SK-N-SH treated with all-trans-retinoic acid at 6 μM for 48 hours (cell line): ENCODE results near the gene PTPRN2.

Experiments
- ATAC-seq: fragments of 200-7000 bp; cut with Tn5 transposase; 3 replicates; pipeline ENCODE4 v1.9.1; 2020; ENCODE audit warnings: mild to moderate bottlenecking, moderate library complexity
- ARNTL ChIP-seq: fragments of 450-650 bp; formaldehyde crosslinking; IDR thresholded peaks from 2 replicates; pipeline ENCODE4 v1.5.0; 2020; ENCODE audit warnings: low read depth, mild to moderate bottlenecking, moderate library complexity, borderline replicate concordance
- BACH2 ChIP-seq: fragments of 250-450 bp; sonication (Bioruptor Pico); IDR thresholded peaks from 2 replicates; pipeline ENCODE4 v1.9.0; 2021; ENCODE audit warnings: mild to moderate bottlenecking, borderline replicate concordance
- CREB5 ChIP-seq: fragments of 250-450 bp; sonication (Bioruptor Pico); IDR thresholded peaks from 2 replicates; pipeline ENCODE4 v1.5.1; 2020; ENCODE audit warnings: low read depth, mild to moderate bottlenecking, moderate library complexity
- CSDC2 ChIP-seq: fragments of 250-450 bp; sonication (Bioruptor Pico); IDR thresholded peaks from 2 replicates; pipeline ENCODE4 v1.5.0; 2020; ENCODE audit warnings: mild to moderate bottlenecking, moderate library complexity
- CSRNP3 ChIP-seq: fragments of 250-450 bp; sonication (Bioruptor Pico); IDR thresholded peaks from 2 replicates; pipeline ENCODE4 v1.5.1; 2021; ENCODE audit warnings: mild to moderate bottlenecking, moderate library complexity
- ESRRG ChIP-seq: fragments of 250-450 bp; sonication (Bioruptor Pico); IDR thresholded peaks from 2 replicates; pipeline ENCODE4 v1.6.1; 2021; ENCODE audit warnings: mild to moderate bottlenecking
- OSR1 ChIP-seq: fragments of 250-450 bp; sonication (Bioruptor Pico); IDR thresholded peaks from 2 replicates; pipeline ENCODE4 v1.8.0; 2022; ENCODE audit warnings: moderate library complexity, mild to moderate bottlenecking, inconsistent platforms
- PPARA ChIP-seq: fragments of 250-450 bp; sonication (Bioruptor Pico); IDR thresholded peaks from 2 replicates; pipeline ENCODE4 v1.5.0; 2020; ENCODE audit warnings: mild to moderate bottlenecking, borderline replicate concordance
- RARB ChIP-seq: fragments of 250-450 bp; sonication (Bioruptor Pico); IDR thresholded peaks from 2 replicates; pipeline ENCODE4 v1.8.0; 2021; ENCODE audit warnings: mild to moderate bottlenecking, moderate library complexity
- SNAI2 ChIP-seq: fragments of 250-450 bp; sonication (Bioruptor Pico); IDR thresholded peaks from 2 replicates; pipeline ENCODE4 v1.5.0; 2020; ENCODE audit warnings: mild to moderate bottlenecking, moderate library complexity
- TCF4 ChIP-seq: fragments of 250-450 bp; sonication (Bioruptor Pico); IDR thresholded peaks from 2 replicates; pipeline ENCODE4 v1.8.0; 2021; ENCODE audit warnings: mild to moderate bottlenecking, moderate library complexity, borderline replicate concordance
- TOX ChIP-seq: fragments of 250-450 bp; sonication (Bioruptor Pico); IDR thresholded peaks from 2 replicates; pipeline ENCODE4 v1.8.0; 2021; ENCODE audit warnings: mild to moderate bottlenecking, moderate library complexity, borderline replicate concordance
- TSHZ2 ChIP-seq: fragments of 250-450 bp; sonication (Bioruptor Pico); IDR thresholded peaks from 2 replicates; pipeline ENCODE4 v1.5.0; 2020; ENCODE audit warnings: mild to moderate bottlenecking, moderate library complexity
- ZC3H10 ChIP-seq: fragments of 250-450 bp; sonication (Bioruptor Pico); IDR thresholded peaks from 2 replicates; pipeline ENCODE4 v1.5.1; 2021; ENCODE audit warnings: mild to moderate bottlenecking, moderate library complexity
- ZFP3 ChIP-seq: fragments of 250-450 bp; sonication (Bioruptor Pico); IDR thresholded peaks from 2 replicates; pipeline ENCODE4 v1.5.0; 2020; ENCODE audit warnings: mild to moderate bottlenecking, moderate library complexity
- ZFP30 ChIP-seq: fragments of 450-650 bp; formaldehyde crosslinking; IDR thresholded peaks from 2 replicates; pipeline ENCODE4 v1.5.0; 2022; ENCODE audit warnings: mild to moderate bottlenecking, moderate library complexity
- ZNF565 ChIP-seq: fragments of 450-650 bp; formaldehyde crosslinking; conservative IDR thresholded peaks from 2 replicates; pipeline ENCODE4 v1.5.0; 2020; ENCODE audit warnings: low read depth, mild to moderate bottlenecking, moderate library complexity
- ZNF70 ChIP-seq: fragments of 450-650 bp; formaldehyde crosslinking; IDR thresholded peaks from 2 replicates; pipeline ENCODE4 v1.5.0; 2020; ENCODE audit warnings: mild to moderate bottlenecking, moderate library complexity
- ZNF8 ChIP-seq: fragments of 450-650 bp; formaldehyde crosslinking; IDR thresholded peaks from 2 replicates; pipeline ENCODE4 v1.5.0; 2020; ENCODE audit warnings: mild to moderate bottlenecking, moderate library complexity
- TF ChIP-seq, protein P1 (sequence below): fragments of 250-450 bp; sonication (Bioruptor Pico); IDR thresholded peaks from 2 replicates; pipeline ENCODE4 v1.8.0; 2021; ENCODE audit warnings: low read depth, mild to moderate bottlenecking, moderate library complexity, borderline replicate concordance

Gene PTPRN2

GRCh38 chr7:157820796-157821195 is 766.8 kb downstream of the PTPRN2 start (continued):
- TF ChIP-seq, protein P1, sequence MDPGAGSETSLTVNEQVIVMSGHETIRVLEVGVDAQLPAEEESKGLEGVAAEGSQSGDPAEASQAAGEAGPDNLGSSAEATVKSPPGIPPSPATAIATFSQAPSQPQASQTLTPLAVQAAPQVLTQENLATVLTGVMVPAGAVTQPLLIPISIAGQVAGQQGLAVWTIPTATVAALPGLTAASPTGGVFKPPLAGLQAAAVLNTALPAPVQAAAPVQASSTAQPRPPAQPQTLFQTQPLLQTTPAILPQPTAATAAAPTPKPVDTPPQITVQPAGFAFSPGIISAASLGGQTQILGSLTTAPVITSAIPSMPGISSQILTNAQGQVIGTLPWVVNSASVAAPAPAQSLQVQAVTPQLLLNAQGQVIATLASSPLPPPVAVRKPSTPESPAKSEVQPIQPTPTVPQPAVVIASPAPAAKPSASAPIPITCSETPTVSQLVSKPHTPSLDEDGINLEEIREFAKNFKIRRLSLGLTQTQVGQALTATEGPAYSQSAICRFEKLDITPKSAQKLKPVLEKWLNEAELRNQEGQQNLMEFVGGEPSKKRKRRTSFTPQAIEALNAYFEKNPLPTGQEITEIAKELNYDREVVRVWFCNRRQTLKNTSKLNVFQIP (CRISPR knock-in tag): no peak

- no peak for ATAC-seq
- no peak for TF ChIP-seq CSDC2
- no peak for TF ChIP-seq ZFP30 (CRISPR knock-in tag)
- no peak for TF ChIP-seq CSRNP3
- no peak for TF ChIP-seq ZNF8
- no peak for TF ChIP-seq ZNF565 (CRISPR knock-in tag)
- no peak for TF ChIP-seq OSR1 (CRISPR knock-in tag)
- no peak for TF ChIP-seq TCF4
- no peak for TF ChIP-seq TOX (CRISPR knock-in tag)
- no peak for TF ChIP-seq ESRRG
- TF ChIP-seq ZC3H10 (CRISPR knock-in tag): no peak
- no peak for TF ChIP-seq ZNF70 (CRISPR knock-in tag)
- no peak for TF ChIP-seq ARNTL (CRISPR knock-in tag)
- no peak for TF ChIP-seq TSHZ2
- TF ChIP-seq PPARA (CRISPR knock-in tag): no peak
- no peak for TF ChIP-seq ZFP3
- TF ChIP-seq CREB5 (CRISPR knock-in tag): no peak
- TF ChIP-seq SNAI2 (CRISPR knock-in tag): no peak
- TF ChIP-seq, all 23 proteins: peak for 0
These were observed 768.2 kb downstream of the PTPRN2 start for GRCh38 chr7:157819455-157819807.

GRCh38 chr7:157818701-157819454 is 768.7 kb downstream of the PTPRN2 start:
- TF ChIP-seq CSRNP3 (no peak), RARB (CRISPR knock-in tag) (no peak), TCF4 (no peak), ZNF70 (CRISPR knock-in tag) (no peak), CREB5 (CRISPR knock-in tag) (no peak), BACH2 (CRISPR knock-in tag) (no peak), ZC3H10 (CRISPR knock-in tag) (no peak), CSDC2 (no peak), ZNF565 (CRISPR knock-in tag) (no peak)
- ATAC-seq: no peak; the same call in 2 of the 3 replicates
